SKM-1 (cell line): Measurements from ENCODE around the gene FN1.
"Not testable (repeated sequence)": the region's sequence is repeated elsewhere in the genome, so short reads cannot be mapped to it uniquely, and the experiment has no call there.

Experiments used
- DNase-seq: peaks from one replicate; lab custom pipeline; 2025; ENCODE audit not compliant: unreplicated experiment; lab: John Stamatoyannopoulos, UW

Gene FN1

DNA sequence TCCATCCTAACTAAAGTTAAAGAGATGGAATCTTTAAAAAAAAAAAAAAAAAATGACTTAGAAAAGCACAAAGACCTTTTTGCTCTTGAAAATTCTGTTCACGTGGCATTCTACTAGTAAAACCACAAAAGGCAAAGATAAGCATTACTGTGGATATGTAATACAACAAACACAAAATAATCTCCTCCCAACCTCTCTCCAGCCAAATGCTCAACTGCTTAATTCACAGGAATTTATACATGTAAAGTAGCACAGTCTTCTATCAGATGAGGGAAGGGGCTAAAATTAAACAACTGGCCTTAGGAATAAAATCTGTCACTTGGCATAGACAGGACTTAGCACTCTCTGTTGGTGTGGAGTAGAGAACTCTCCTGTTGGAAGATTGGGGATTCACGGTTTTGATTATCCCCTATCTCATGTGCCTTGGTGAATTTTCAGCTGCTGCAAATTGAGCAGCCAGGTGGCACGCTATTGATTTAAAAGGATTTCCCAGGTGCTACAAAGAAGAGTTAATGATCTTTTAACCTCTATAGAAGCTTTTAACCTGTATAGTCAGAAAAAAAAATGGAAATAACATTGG, 66.6 kb downstream of the FN1 start:
- DNase-seq = no peak

DNA sequence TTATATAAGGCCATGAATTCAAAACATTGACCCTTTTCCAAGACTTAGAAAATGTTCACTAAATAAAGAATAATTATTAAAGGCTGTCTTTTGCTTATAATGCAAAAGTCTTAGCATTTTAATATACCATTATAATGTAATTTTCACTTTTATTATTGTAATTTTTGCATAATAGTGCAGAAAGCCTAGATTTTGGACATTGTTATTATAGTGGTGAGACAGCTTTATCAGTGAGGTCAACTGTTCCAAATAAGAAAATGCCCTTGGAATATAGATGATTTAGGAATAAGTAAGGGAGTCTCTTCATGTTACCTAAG, 67.4 kb downstream of the FN1 start:
- DNase-seq = no peak

DNA sequence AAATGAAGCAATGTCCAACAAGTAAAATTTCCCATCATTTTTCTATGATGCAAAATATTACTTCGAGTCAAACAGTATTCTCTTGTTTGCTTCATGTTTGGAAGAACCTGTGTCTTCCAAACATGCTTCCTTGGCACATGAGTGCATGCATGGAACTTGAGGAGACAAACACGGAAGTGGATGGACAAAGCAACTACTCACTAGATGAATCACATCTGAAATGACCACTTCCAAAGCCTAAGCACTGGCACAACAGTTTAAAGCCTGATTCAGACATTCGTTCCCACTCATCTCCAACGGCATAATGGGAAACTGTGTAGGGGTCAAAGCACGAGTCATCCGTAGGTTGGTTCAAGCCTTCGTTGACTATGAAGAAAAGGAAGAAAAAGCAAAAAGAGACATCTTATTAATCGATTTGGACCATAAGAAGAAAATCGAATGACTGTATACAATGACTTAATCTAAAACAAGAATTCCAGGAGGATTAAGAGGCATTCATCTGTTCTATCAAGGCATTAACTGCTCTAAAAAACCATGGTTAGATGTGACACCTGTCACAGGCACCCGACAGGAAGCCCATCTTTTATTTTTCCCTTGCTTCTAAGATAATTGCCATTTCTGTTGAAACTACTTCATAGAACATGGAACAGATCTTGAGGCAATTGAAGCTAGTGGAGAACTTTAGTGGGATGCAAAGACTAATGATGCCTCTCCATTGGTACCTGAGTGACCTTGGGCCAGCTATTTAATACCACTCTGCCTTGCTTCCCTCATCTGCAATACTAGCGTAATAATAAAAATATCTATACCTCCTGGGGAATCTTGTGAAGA, 68.0 kb downstream of the FN1 start:
- DNase-seq = no peak

DNA sequence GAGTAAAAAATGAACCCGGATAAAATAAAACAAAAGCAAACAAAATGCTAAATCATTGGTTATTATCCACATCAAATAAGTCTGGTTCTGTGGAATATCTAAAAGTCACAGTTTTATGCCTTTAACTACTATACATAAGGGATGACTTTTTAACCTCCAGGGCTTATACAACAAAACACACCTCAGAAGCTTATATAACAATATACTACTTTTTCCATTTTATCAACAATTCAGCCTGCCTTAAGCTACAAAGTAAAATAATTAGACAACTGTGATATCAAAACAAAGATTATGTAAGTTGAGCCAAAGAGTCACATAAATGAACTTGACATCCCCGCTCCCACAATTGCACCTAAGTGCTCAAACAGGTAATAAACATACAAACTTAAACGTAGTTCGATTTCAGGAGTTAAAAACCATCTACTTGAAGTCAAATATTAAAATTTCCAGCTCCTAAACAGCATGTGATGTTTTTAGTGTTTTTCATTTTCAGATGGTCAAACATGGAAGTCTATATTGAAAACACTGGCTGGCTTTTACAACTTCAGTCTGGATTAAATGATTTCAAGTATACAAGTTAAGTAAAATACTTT, 69.3 kb downstream of the FN1 start:
- DNase-seq = no peak

DNA sequence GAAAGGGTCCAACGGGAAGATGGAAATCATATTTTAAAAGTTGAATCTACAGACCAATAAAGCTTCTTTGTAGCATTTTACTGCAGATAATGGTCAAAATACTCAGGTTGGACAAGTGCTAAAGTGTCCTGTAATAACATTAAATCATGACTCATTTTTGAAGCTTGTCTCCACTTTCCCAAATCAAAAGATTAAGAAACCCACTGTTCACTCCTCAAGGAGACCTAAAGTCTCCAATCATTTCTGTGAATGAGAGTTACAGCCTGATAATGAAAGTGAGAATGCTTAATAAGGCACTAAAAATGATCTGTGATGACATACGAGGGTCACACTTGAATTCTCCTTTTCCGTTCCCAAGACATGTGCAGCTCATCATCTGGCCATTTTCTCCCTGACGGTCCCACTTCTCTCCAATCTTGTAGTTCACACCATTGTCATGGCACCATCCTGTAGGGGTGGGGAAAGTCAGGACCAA, 70.6 kb downstream of the FN1 start:
- DNase-seq = no peak

DNA sequence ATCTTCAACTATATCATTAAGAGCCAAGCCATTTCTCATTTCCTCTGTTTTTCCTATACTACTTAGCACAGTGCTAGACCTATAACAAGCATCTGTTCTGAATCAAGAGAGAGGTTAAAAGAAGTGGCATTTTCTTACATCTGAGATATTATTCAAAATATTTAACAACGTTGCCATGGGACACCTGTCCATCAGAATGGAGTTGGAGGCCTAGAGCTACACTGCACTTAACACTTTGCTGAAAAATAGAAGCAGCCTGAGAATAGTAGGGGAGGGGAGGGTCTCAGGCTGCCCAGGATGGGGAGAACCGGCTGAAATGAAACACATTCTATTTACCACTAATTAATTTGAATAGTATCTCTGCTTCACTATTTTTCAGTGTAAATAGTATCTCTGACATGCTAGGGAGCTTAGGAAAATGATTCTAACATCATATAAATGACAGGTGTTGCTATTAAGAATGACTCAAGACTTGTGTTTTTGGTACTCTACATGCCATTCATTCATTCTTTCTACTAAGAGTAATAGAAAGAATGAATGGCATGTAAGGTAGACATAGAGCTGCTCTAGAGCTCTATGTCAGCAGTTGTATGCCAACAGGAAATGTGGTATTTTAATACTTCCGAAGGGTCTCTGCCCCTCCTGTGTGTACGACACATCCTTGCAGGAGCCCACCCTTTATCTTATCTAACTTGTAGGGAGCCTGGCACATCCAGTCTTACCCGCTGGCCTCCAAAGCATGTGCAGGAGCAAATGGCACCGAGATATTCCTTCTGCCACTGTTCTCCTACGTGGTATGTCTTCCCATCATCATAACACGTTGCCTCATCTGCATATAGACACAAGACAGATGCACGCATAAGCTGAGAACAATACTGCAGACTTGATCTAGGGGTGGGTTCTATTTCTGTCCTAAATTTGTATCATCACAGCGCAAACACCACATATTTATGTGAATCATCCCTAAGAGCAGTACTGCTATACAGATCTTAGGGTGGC, 71.4 kb downstream of the FN1 start:
- no peak for DNase-seq

DNA sequence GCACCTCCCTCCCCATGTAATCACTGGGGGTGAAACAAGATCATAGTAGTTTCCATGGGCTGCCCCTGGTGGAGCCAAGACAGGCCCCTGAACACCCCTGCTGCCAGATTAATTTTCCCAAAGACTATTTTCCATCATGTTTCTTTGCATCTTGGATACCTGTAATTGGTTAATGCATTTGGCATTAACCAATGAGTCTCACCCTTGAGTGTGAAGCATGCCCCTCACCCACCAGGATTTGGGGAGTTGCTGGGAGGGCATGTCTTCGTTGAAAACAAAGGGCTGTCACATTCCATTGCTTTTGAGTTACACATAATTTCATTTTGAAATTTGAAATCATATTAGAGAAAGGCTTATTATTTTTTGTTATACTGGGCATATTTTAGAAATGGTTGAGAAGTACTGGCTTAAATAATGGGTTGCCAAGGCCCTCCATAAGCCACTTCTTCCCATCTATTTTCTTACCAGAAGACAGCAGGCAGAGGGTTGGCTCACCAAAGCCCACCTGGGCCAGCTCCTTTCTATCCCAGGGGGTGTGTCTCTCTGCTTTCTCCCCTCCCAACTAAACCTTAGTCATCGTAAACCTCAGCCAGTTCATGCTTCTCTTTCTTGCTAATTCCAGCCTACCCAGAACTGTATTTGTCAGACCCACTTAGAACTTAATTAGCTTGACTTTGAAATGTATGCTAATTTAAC, 72.3 kb downstream of the FN1 start:
- no peak for DNase-seq

DNA sequence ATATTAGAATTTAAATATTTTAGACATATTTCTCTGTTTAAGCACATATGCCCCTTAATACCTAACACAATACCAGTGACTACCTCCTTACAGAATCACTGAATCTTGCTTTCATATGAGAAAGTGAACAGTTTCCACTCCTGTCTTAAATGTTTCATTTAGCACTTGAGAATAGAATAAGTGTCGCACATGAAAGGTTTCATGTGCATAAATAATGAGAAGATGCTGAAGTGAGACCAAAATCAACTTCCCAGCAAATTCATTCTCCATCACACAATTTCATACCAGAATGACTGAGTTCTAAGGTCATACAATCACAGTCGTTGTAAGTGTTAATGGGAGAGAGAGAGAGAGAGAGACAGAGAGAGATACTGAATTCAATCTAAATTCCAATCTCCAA, 72.8 kb downstream of the FN1 start:
- DNase-seq = no peak

DNA sequence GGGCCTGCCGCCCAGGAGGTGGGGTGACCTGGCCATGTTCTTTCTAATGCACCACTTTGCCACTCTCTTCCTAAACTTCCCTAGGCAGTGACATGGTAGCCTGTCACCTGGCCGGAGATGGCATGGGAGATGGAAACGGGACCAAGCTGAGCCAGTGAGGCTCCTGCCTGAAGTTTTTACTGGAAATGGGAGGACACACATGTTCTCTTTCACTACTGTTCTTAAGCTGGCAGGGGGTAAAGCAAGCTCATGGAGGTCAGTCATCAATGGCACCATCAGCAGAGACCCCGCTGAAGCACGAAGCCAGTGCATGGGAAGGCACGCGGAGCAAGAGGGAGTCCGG, 73.3 kb downstream of the FN1 start:
- no peak for DNase-seq

DNA sequence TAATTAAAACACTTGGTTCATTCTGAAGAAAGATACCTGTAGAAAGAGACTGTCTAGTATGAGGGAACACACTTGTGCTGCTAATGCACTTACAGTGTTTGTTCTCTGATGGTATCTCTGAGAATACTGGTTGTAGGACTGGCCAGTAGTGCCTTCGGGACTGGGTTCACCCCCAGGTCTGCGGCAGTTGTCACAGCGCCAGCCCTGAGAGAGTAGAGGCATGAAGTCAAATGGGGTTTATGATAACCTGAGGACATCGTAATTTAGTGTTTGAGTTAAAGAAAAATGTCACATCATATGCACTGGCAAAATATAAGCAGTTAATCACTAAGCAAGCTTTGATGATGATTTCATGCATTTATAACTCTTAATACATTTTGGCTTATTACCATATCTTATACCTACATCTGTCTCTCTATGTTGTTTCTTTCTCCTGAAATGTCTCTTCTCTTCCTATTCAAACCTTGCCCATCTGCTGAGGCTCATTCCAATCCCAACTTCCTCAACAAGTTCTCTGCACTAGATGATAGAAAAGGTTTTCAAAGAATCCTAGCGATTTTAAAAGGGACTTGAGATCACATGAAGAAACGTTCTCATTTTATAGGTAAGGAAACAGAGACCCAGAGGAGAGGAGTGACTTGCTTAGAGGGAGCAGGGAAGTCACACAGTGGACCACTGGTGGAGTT, 73.8 kb downstream of the FN1 start:
- no peak for DNase-seq

DNA sequence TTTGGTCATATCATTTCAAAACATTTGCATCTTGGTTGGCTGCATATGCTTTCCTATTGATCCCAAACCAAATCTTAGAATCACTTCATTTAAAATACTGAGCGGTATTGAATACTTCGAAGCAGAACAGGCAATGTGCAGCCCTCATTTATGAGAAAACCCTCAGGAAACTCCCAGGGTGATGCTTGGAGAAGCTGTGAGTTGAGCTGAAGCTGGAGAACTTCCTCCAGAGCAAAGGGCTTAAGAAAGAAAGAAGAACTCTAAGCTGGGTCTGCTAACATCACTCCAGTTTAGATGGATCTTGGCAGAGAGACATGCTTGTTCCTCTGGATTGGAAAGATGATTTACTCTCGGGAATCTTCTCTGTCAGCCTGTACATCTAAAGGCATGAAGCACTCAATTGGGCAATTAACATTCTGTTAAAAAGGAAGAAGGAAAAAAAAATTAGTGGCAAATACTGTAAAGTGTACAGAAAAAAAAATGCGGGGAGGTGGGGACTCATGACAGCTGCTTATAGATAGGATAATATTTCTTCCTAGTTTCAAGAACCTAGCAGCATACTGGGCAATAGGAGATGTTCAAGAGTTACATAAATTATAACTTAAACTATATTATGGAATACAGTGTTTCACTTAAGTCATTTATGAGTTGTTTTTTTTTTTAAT, 74.5 kb downstream of the FN1 start:
- no peak for DNase-seq

DNA sequence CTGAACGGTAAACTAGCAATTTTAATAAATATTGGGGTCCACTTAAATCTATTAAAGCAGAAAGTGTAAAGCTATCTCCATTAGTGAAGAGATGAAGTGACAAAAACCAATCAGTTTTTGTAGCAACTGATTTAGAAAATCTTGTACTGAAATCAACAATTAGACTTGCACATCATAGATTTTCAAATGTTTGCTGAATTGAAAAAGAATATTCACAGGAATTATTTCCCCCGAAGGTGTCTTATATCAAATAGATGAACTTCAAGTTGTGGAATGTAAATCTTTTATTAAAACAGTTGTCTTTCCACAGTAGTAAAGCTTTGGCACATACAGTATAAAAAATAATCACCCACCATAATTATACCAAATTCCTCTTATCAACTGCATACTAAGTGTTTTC, 75.3 kb downstream of the FN1 start:
- no peak for DNase-seq

DNA sequence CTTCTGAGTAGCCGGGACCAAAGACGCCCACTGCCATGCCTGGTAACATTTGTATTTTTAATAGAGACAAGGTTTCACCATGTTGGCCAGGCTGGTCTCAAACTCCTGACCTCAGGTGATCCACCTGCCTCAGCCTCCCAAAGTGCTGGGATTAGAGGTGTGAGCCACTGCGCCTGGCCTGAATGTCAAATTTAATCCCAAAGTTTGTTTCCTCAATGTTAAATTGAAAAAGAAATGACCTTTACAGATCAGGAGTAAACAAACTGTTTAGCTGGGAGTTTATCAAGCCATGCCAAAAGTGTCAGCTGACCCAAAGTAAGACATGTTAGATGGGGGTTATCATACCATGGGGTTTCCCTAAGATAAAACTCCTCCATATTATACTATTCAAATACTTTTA, 75.8 kb downstream of the FN1 start:
- not testable (repeated sequence) for DNase-seq

DNA sequence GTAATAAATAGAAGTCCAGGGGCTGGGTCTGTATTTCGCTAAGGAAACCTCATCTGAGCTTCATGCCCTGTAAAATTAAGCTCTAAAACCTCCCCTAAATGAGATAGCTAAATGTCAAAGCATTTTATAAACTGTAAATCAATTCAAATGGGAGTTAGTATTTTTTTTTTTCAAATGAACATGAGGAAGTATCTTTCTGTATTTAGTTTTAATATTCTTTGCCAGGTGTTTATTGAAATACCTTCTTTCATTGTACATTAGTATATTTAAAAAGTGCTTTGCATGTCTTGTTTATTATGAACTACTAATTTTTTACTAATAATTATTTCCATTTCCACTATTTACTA, 76.3 kb downstream of the FN1 start:
- DNase-seq = no peak

DNA sequence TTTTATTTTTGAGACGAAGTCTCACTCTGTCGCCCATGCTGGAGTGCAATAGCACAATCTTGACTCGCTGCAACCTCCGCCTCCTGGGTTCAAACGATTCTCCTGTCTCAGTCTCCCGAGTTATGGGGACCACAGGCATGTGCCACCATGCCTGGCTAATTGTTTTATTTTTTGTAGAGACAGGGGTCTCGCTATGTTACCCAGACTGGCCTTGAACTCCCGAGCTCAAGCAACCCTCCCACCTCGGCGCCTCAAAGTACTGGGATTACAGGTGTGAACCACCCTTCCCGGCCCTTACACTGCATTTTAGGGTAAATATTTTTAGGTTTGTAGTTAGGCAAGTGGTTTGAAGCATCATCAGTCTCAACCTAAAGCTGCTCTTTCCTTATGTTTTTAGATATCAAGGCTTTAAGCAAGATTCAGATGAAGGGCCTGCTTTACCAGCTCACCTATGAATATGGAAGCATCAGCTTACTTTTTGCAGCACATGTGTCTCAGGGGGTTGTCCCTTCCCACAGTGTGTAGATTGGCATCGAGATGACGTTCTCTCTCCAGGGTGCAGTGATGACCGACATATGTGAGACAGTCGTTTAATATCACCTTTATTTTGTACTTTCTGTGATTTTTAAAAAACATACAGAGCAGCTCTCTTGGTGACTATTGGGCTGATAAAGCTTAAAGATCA, 76.8 kb downstream of the FN1 start:
- DNase-seq = no peak

DNA sequence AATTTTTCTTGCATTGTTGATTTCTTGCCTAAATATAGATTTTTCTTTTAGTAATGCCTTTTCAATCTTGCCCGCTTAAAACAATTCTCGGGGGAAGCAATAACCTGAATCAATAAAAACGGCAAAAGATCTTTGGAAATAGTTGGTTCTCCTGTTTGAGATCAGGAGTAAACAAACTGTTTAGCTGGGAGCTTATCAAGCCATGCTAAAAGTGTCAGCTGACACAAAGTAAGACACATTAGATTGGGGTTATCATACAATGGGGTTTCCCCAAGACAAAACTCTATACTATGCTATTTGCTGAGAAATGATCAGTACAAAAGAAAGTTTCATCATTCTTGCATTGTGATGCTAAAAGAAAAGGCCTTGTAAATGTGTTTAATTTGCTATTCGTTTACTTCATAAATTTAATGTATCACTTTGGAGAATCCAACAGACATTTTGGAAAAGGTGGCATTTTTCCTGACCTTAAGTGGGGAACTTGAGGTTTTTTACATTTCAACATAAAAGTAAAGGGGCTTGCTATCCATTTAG, 77.5 kb downstream of the FN1 start:
- no peak for DNase-seq

DNA sequence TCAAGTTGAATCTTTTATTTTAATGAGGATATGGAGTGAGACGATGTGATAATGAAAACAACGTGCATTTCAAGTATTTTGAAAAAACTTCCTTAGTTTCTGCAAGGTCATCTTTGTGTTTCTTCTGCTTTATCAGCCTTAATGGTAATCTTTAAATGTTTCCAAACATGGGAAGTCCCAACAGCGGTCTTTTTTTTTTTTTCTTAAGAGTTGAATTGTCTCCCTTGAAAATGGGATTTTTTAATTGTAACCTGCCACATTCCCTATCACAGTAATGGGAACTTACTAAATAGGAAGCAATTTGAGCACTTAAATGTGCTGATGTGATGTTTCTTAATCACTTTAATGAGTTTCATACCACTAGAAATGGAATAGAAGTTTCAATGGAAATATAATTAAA, 78.2 kb downstream of the FN1 start:
- no peak for DNase-seq

DNA sequence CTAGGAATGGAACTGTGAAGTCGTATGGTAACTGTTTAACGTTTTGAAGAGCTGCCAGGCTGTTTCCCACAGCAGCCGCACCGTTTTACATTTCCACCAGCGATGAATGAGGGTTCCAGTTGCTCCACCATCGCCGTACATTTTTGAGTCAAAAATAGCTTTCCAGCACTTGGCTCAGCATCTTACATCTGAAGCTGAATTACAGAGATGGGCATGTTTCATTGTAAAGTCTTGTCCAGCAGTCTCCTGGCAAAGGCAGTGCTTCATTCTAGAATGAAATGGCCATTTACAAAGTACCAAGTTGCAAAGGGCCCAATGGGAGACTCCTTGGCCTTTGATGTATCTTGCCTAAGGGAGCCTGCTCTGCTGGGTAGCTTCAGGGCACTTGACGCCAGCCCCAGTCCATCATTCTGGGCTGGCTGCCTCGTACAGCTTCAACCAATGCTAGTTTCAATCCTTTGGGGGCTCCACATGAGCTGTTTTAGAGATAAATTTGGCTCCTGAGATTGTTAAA, 78.9 kb downstream of the FN1 start:
- no peak for DNase-seq
